ACHN (cell line): ENCODE measurements around the gene ATG9B.

Source experiments
- DNase-seq: peaks from one replicate; pipeline ENCODE4 v3.0.0-alpha.2; 2015
- in situ Hi-C: cut with HindIII; loops from 2 replicates; pipeline ENCODE4 v1.10.0; 2017; ENCODE audit warnings: low sequenced_read_pairs, low pct_ligation_motif_present, low pct_unique_long_range_greater_than_20kb

ATG9B gene, protein sequence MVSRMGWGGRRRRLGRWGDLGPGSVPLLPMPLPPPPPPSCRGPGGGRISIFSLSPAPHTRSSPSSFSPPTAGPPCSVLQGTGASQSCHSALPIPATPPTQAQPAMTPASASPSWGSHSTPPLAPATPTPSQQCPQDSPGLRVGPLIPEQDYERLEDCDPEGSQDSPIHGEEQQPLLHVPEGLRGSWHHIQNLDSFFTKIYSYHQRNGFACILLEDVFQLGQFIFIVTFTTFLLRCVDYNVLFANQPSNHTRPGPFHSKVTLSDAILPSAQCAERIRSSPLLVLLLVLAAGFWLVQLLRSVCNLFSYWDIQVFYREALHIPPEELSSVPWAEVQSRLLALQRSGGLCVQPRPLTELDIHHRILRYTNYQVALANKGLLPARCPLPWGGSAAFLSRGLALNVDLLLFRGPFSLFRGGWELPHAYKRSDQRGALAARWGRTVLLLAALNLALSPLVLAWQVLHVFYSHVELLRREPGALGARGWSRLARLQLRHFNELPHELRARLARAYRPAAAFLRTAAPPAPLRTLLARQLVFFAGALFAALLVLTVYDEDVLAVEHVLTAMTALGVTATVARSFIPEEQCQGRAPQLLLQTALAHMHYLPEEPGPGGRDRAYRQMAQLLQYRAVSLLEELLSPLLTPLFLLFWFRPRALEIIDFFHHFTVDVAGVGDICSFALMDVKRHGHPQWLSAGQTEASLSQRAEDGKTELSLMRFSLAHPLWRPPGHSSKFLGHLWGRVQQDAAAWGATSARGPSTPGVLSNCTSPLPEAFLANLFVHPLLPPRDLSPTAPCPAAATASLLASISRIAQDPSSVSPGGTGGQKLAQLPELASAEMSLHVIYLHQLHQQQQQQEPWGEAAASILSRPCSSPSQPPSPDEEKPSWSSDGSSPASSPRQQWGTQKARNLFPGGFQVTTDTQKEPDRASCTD

GRCh38 chr7:151024435-151025056 lies at the start of gene ATG9B:
TSS of gene ATG9B (minus strand) at chr7:151024494. CDS start at chr7:151024423, 71 bp downstream.
- DNase-seq, result no peak
- in situ Hi-C loops, result no loop called here

DNA sequence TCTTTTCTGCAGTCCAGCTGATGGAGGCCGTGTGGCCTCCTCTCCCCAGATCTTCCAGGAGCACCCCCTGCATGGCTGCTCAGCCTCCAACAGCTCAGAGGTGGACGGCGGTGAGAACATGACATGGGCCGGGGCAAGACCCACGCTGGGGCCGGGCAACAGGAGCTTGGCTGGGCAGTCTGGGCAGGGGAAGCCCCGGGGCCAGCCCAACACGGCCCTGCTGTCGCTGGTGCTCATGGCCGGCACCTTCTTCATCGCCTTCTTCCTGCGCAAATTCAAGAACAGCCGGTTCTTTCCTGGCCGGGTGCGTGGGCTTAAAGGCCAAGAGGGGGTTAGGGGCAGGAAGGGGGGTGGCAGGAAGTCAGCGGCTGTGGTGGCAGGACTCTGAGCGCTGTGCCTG lies 49.7 kb upstream of the ATG9B start:
- in situ Hi-C loops, result no loop called here
- no peak for DNase-seq

DNA sequence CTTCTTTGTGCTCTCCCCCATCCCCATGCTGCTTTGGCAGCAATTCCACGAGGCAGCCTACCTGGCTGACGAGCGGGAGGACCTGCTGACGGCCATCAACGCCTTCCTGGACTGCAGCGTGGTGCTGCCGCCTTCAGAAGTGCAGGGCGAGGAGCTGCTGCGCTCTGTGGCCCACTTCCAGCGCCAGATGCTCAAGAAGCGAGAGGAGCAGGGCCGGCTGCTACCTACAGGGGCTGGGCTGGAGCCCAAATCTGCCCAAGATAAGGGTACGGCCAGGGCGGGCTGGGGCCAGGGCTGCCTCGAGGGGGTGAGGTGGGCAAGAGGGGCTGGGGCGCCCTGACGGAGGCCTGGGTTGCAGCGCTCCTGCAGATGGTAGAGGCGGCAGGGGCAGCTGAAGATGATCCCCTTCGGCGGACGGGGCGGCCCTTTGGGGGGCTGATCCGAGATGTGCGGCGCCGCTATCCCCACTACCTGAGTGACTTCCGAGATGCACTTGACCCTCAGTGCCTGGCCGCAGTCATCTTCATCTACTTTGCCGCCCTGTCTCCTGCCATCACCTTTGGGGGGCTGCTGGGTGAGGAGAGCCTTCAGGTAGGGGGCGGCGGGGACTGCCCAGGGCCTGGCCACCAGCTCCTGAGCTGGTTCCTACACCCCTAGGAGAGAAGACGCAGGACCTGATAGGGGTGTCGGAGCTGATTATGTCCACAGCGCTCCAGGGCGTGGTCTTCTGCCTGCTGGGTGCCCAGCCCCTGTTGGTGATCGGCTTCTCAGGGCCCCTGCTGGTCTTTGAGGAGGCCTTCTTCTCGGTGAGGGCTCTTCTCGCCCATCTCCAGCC lies 47.0 kb upstream of the ATG9B start:
- DNase-seq, result no peak
- in situ Hi-C loops, result no loop called here

GRCh38 chr7:151070574-151070960 lies 46.3 kb upstream of the ATG9B start:
- no peak for DNase-seq
- in situ Hi-C loops, result no loop called here

GRCh38 chr7:151069841-151070573 lies 45.7 kb upstream of the ATG9B start:
- in situ Hi-C loops, result no loop called here
- no peak for DNase-seq

DNA sequence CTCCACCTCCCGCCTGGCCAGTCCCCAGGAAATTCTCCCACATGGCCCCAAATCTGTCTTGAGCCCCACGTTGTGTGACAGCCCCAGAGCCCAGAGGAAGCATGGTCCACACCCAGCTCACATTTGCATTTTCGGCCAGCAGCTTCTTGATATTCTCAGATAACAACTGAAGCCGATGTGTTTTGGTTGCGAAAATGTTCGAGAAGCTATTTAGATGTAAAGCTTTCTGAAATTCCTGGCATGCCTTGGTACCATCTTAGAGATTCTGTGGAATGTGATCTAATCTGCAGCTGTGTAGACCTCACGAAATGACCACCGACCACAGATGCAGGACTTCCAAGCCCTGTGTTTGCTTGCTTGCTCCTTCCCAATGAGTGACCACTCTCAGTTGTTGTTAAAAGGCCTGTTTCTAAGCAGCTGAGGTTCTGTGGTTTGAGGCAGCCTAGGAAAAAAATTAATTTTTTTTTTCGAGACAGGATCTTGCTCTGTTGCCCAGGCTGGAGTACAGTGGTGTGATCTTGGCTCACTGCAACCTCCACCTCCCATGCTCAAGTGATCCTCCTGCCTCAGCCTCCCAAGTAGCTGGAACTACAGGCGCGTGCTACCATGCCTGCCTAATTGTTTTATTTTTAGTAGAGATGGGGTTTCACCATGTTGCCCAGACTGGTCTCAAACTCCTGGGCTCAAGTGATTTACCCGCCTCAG lies 43.9 kb upstream of the ATG9B start:
- DNase-seq, result peak; percentile 35
- in situ Hi-C loops, result no loop called here

DNA sequence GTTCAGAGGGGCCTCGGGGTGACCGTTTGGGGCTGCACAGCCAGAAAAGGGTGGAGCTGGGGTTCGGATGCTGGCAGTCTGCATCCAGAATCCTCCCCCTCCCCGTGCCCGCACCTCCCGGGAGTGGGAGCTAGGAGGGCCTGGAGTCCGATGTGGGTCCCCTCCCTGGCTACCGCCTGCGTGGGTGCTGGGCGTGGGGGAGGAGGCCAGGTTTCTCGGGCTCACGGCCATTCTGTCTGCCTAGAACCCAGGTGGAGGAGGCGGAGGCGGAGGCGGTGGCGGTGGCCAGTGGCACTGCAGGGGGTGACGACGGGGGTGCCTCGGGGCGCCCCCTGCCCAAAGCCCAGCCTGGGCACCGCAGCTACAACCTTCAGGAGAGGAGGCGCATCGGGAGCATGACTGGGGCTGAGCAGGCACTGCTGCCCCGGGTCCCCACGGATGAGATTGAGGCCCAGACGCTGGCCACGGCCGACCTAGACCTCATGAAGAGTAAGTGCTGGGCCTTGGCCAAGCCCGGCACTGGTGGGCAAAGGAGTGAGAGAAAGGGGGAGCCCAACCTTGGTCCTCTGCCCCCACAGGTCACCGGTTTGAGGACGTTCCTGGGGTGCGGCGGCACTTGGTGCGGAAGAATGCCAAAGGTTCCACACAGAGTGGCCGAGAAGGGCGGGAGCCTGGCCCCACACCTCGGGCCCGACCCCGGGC lies 42.1 kb upstream of the ATG9B start:
- DNase-seq, result no peak
- in situ Hi-C loops, result no loop called here

DNA sequence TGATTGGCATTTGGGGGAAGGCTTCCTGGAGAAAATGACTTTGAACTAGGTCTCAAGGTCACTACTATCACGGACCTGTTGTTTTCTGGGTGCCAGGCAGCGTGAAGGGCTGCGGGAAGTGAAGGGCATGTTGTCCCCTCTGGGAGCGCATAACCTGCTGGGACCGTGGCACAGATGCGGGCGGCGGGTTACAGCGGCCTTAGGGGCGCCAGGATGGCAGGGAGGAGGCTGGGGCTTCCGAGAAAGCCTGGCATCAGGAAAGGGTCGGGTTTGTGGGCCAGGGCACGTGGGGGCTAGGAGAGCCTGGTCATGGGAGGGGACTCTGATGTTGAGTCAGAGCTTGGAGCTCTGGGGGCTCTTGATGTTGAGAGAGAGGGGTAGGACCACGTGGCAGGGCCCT lies 41.2 kb upstream of the ATG9B start:
- in situ Hi-C loops, result no loop called here
- no peak for DNase-seq

- no peak for DNase-seq
- in situ Hi-C loops, result no loop called here
Measured at GRCh38 chr7:151064993-151065392, 40.7 kb upstream of the ATG9B start.

DNA sequence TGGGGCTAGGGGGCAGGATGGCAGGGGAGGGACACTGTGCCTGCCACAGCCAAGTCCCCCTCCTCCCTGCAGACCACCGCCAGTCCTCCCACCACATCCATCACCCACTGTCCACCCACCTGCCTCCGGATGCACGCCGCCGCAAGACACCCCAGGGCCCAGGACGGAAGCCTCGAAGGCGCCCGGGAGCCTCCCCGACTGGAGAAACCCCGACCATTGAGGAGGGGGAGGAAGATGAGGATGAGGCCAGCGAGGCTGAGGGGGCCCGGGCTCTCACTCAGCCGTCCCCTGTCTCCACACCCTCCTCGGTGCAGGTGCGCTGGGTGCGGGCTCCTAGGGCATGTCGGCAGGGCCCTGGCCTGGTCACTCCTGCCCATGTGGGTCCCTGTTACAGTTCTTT lies 40.2 kb upstream of the ATG9B start:
- no peak for DNase-seq
- in situ Hi-C loops, result no loop called here

GRCh38 chr7:151063212-151063561 lies 38.9 kb upstream of the ATG9B start:
- in situ Hi-C loops, result no loop called here
- no peak for DNase-seq

- DNase-seq, result peak; percentile 93
- in situ Hi-C loops, result no loop called here
Measured at GRCh38 chr7:151062399-151063211, 38.3 kb upstream of the ATG9B start.

- DNase-seq, result no peak
- in situ Hi-C loops, result no loop called here
Measured at GRCh38 chr7:151062111-151062398, 37.8 kb upstream of the ATG9B start.

DNA sequence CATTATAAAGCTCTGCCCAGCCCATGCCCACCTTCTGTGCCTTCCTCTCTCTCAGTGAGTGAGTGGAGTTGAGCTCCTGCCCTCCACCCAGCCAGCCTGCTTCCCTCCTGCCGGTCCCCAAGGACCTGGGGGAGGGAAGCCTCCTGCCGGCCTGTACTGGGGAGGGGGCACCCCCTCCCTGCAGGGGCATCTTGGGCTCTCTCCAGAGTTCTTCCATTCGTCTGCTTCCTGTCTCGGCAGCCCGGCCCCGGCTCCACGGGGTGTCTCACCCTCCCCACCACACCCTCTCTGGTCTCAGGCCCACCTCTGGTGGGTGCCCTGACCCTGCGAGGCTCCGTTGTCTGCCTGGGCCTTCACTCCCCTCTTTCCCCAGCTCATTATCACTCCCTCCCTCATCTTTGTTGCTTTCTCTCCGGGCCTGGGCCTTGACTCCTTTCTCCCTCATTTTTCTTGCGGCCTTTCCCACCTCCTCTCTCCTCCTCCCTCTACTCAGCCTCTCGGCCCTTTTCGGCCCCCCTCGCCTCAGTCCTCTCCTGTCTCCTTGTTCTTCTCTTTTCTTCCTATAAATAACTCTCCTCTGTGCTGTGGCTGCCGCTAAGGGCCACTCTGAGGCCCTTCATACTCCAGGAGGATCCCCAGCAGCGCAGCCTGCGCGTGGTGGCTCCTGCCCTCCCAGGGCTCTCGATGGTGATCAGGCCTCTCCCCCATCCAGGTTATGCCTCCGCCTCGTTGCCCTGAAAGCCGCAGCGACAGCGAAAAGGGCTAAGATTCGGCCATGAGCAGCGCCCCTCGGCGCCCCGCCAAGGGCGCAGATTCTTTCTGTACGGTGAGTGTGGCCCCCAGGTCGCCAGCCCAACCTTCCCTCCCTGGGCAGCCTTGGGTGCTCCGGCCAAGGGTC lies 37.2 kb upstream of the ATG9B start:
- in situ Hi-C loops, result no loop called here

GRCh38 chr7:151060416-151061212 lies 36.3 kb upstream of the ATG9B start:
- in situ Hi-C loops, result no loop called here
- peak; percentile 83 for DNase-seq

More for the DNA sequence above, 37.2 kb upstream of the ATG9B start:
- no peak for DNase-seq
